Esophagus squamous epithelium (tissue), 5 donors: ENCODE data around the gene FAM209A. TPM values are rescaled to one million over a fixed set of nuclear protein-coding genes. Genes with fewer than 3 reads are reported as not detected.
A peak's percentile ranks its signal among the peaks of the same experiment; 100 is the strongest.

Experiments used
- DNase-seq: peaks from one replicate; lab custom pipeline; 2025; lab: John Stamatoyannopoulos, UW
- H3K27ac ChIP-seq, 4 donors: fragments of 200-600 bp; sonication (generic); one replicate each; pipeline ENCODE4 v1.5.1; 2016 to 2019; ENCODE audit warnings: mild to moderate bottlenecking in 1 of 4
- H3K27me3 ChIP-seq, 4 donors: fragments of 200-600 bp; sonication (generic); 1 replicate in 3 of 4; 2 replicates in 1 of 4; pipeline versions ENCODE4 v1.5.1 to v1.6.0; 2017 to 2021; ENCODE audit warnings: antibody characterized with exemption in 1 of 4
- H3K36me3 ChIP-seq, 3 donors: fragments of 200-600 bp; sonication (generic); one replicate each; pipeline ENCODE4 v1.5.1; 2016 to 2019
- H3K4me1 ChIP-seq, 3 donors: fragments of 200-600 bp; sonication (generic); one replicate each; pipeline ENCODE4 v1.5.1; 2017 to 2019
- H3K4me3 ChIP-seq, 4 donors: fragments of 200-600 bp; sonication (generic); 1 replicate in 3 of 4; 2 replicates in 1 of 4; pipeline ENCODE4 v1.5.1; 2016 to 2019; ENCODE audit warnings: mild to moderate bottlenecking in 2 of 4, moderate library complexity in 1 of 4
- H3K9me3 ChIP-seq, 3 donors: fragments of 200-600 bp; sonication (generic); one replicate each; pipeline ENCODE4 v1.5.1; 2016 to 2019
- POLR2A ChIP-seq, 4 donors: fragments of 450-650 bp; IDR thresholded peaks; one replicate each; pipeline ENCODE4 v1.6.1; 2017; ENCODE audit warnings: antibody characterized with exemption in 4 of 4, mild to moderate bottlenecking in 4 of 4, moderate library complexity in 3 of 4
- WGBS, 2 donors: methylation state at CpG; one replicate each; pipeline ENCODE4 v1.1.5; 2018; 5-methylcytosine and 5-hydroxymethylcytosine counted together
- intact Hi-C: fragments of 100-400 bp; cut with DNase I; formaldehyde crosslinking; loops from one replicate; pipeline ENCODE4 v1.15.0; 2022
- total RNA-seq, 4 donors: library from RNA; depleted of rRNA; stranded (reverse); fragments of >200 nt; gene quantifications; one replicate each; pipeline ENCODE4 v1.1.0, GENCODE V29; 2016
- TF ChIP-seq, protein P1 (sequence below), 6 experiments: fragments of 450-650 bp in 4 of 6; fragments of 200-600 bp in 2 of 6; sonication (generic) in 2 of 6; IDR thresholded peaks; one replicate each; pipeline ENCODE4 v1.5.1; 2016 to 2019; ENCODE audit warnings: antibody characterized with exemption in 6 of 6, mild to moderate bottlenecking in 4 of 6, moderate library complexity in 4 of 6
- donor health status: DM: yes; HTN: yes; CAD: no.

The FAM209A gene
- total RNA-seq, 4 donors from 2014 or later, result not detected

- DNase-seq, result no peak
- 83 to 86% methylated on average over 9 of the region's 9 CpGs for WGBS, 2 donors
- no peak overlapping the region for H3K27ac ChIP-seq
- no peaks in the 10 kb centered on the region for H3K9me3 ChIP-seq
- H3K36me3 ChIP-seq, result peaks cover 0 to 38% (median 0%) of the 10 kb centered on the region in 3 donors
- H3K27me3 ChIP-seq, result no peaks in the 10 kb centered on the region
- TF ChIP-seq POLR2A (IDR thresholded peaks at IDR 0.05), result no peak
- TF ChIP-seq, protein P1, sequence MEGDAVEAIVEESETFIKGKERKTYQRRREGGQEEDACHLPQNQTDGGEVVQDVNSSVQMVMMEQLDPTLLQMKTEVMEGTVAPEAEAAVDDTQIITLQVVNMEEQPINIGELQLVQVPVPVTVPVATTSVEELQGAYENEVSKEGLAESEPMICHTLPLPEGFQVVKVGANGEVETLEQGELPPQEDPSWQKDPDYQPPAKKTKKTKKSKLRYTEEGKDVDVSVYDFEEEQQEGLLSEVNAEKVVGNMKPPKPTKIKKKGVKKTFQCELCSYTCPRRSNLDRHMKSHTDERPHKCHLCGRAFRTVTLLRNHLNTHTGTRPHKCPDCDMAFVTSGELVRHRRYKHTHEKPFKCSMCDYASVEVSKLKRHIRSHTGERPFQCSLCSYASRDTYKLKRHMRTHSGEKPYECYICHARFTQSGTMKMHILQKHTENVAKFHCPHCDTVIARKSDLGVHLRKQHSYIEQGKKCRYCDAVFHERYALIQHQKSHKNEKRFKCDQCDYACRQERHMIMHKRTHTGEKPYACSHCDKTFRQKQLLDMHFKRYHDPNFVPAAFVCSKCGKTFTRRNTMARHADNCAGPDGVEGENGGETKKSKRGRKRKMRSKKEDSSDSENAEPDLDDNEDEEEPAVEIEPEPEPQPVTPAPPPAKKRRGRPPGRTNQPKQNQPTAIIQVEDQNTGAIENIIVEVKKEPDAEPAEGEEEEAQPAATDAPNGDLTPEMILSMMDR (IDR thresholded peaks at IDR 0.05), result peak in 2 of 6 experiments; percentile 12 to 13
- intact Hi-C loops, result no loop called here
- H3K4me1 ChIP-seq, result no peaks in the 10 kb centered on the region
- no peak overlapping the region for H3K4me3 ChIP-seq
Observed at GRCh38 chr20:56504373-56505005, 20.1 kb upstream of the FAM209A start.

DNA sequence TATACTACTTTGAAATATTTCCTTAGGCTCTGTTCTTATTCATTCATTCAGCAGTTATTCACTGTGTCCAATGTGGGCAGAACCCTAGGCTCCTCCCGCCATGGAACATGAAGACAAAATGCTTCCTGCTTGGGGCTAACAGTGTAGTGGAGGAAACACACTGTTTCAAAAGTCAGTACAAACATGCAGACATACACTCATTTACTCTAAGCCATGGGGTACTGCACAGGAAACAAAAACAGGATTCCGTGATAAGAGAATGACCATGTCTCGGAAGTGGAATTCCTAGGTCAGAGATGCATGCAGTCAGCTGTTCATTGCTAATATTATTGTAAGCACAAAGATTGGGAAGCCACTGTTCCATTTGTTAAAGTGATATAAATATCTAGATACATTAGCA lies 18.4 kb upstream of the FAM209A start:
- H3K4me3 ChIP-seq, result no peak overlapping the region
- no peak for DNase-seq

GRCh38 chr20:56511926-56512325 lies 12.6 kb upstream of the FAM209A start:
- DNase-seq, result no peak
- Histone ChIP-seq H3K36me3 (peaks cover 0 to 56% (median 12%) of the 10 kb centered on the region in 3 donors), H3K9me3 (no peaks in the 10 kb centered on the region), H3K4me3 (no peak overlapping the region), H3K27ac (no peak overlapping the region), H3K27me3 (no peaks in the 10 kb centered on the region), H3K4me1 (no peaks in the 10 kb centered on the region)
- intact Hi-C loops, result no loop called here
- no peak for TF ChIP-seq POLR2A (IDR thresholded peaks at IDR 0.05)
- TF ChIP-seq, protein P1 (IDR thresholded peaks at IDR 0.05), result no peak
- WGBS, 2 donors, result 93 to 98% methylated on average over 5 to 9 of the region's 10 CpGs

More for the DNA sequence above, 18.4 kb upstream of the FAM209A start:
- TF ChIP-seq POLR2A (IDR thresholded peaks at IDR 0.05), result no peak
- TF ChIP-seq, protein P1 (IDR thresholded peaks at IDR 0.05), result no peak
- 56 to 60% methylated on average over 3 of the region's 3 CpGs for WGBS, 2 donors
- H3K27me3 ChIP-seq, result no peaks in the 10 kb centered on the region
- intact Hi-C loops, result no loop called here
- no peak overlapping the region for H3K27ac ChIP-seq
- no peaks in the 10 kb centered on the region for H3K4me1 ChIP-seq
- H3K9me3 ChIP-seq, result no peaks in the 10 kb centered on the region
- H3K36me3 ChIP-seq, result peaks cover 0 to 29% (median 0%) of the 10 kb centered on the region in 3 donors

GRCh38 chr20:56513161-56514150 lies 11.1 kb upstream of the FAM209A start:
- no peak for DNase-seq
- TF ChIP-seq, protein P1 (IDR thresholded peaks at IDR 0.05), result no peak
- no peak for TF ChIP-seq POLR2A (IDR thresholded peaks at IDR 0.05)
- Histone ChIP-seq H3K9me3 (no peaks in the 10 kb centered on the region), H3K4me1 (no peaks in the 10 kb centered on the region), H3K27me3 (no peaks in the 10 kb centered on the region), H3K27ac (no peak overlapping the region), H3K36me3 (peaks cover 14 to 71% (median 18%) of the 10 kb centered on the region in 3 donors), H3K4me3 (no peak overlapping the region)
- WGBS, 2 donors, result 86 to 90% methylated on average over 12 to 16 of the region's 22 CpGs
- intact Hi-C loops, result no loop called here
